Caco-2 (cell line): ENCODE data around the gene AVEN. TPM values are rescaled to one million over a fixed set of nuclear protein-coding genes. Genes with fewer than 3 reads are reported as not detected.

Experiments
- BruUV-seq: library from RNA; stranded (reverse); fragments of 400-500 nt; replicated peaks from 2 replicates; lab custom pipeline; 2021; lab: Mats Ljungman, UMichigan
- CTCF ChIA-PET: fragments of 300-600 bp; sonication (Branson Sonifier 250); formaldehyde crosslinking; loops from one replicate; lab custom pipeline; 2022; ENCODE audit warnings: antibody characterized with exemption; lab: Charles Lee
- POLR2A ChIA-PET: fragments of 300-600 bp; sonication (Branson Sonifier 250); formaldehyde crosslinking; loops from one replicate; lab custom pipeline; 2022; ENCODE audit warnings: antibody characterized with exemption; lab: Charles Lee
- DNase-seq, 2 experiments: peaks; one replicate each; pipeline versions ENCODE4 v3.0.0 to v3.0.0-alpha.2; 2020 to 2022
- H3K27me3 ChIP-seq: replicated peaks from 2 replicates; pipeline ENCODE4 v1.6.0; 2011; ENCODE audit warnings: low read length; ENCODE audit not compliant: control insufficient read depth, insufficient read depth
- H3K36me3 ChIP-seq: 2 replicates; pipeline ENCODE4 v1.5.1; 2011; ENCODE audit warnings: low read length; ENCODE audit not compliant: control insufficient read depth, insufficient read depth
- H3K4me1 ChIP-seq: fragments of 250-450 bp; sonication (Bioruptor Pico); 2 replicates; pipeline ENCODE4 v1.5.1; 2020; ENCODE audit warnings: mild to moderate bottlenecking
- H3K4me3 ChIP-seq: 2 replicates; pipeline ENCODE4 v1.5.1; 2011; ENCODE audit warnings: low read depth, mild to moderate bottlenecking, control low read depth, low read length
- H3K9me3 ChIP-seq: fragments of 250-450 bp; sonication (Bioruptor Pico); 2 replicates; pipeline ENCODE4 v1.5.1; 2020; ENCODE audit warnings: mild to moderate bottlenecking, moderate library complexity
- H3K27ac Mint-ChIP-seq: one replicate; pipeline ENCODE4 v1.8.0; 2022; ENCODE audit warnings: mixed read lengths; ENCODE audit not compliant: unreplicated experiment
- H3K27me3 Mint-ChIP-seq: one replicate; pipeline ENCODE4 v1.8.0; 2022; ENCODE audit warnings: mixed read lengths; ENCODE audit not compliant: insufficient read depth, unreplicated experiment
- H3K36me3 Mint-ChIP-seq: one replicate; pipeline ENCODE4 v1.8.0; 2022; ENCODE audit warnings: mild to moderate bottlenecking, mixed read lengths; ENCODE audit not compliant: insufficient read depth, unreplicated experiment
- H3K4me1 Mint-ChIP-seq: one replicate; pipeline ENCODE4 v1.8.0; 2022; ENCODE audit warnings: low read depth, mixed read lengths; ENCODE audit not compliant: unreplicated experiment
- H3K4me3 Mint-ChIP-seq: one replicate; pipeline ENCODE4 v1.8.0; 2022; ENCODE audit warnings: mild to moderate bottlenecking, moderate library complexity, mixed read lengths; ENCODE audit not compliant: unreplicated experiment
- H3K9me3 Mint-ChIP-seq: one replicate; pipeline ENCODE4 v1.8.0; 2022; ENCODE audit warnings: mixed read lengths; ENCODE audit not compliant: unreplicated experiment
- intact Hi-C: fragments of 100-400 bp; cut with micrococcal nuclease; formaldehyde crosslinking; loops from one replicate; pipeline ENCODE4 v1.10.0; 2022; ENCODE audit not compliant: unreplicated experiment
- total RNA-seq: library from RNA; stranded (reverse); gene quantifications from 2 replicates; pipeline ENCODE4 v1.2.3, GENCODE V29; 2022
- TF ChIP-seq, protein P1 (sequence below), 2 experiments: fragments of 200-600 bp in 1 of 2; IDR thresholded peaks; 1 replicate in 1 of 2; 2 replicates in 1 of 2; pipeline versions ENCODE4 v1.5.1 to v1.8.0; 2011 to 2022; ENCODE audit warnings: antibody characterized with exemption in 1 of 2, control low read depth in 1 of 2, inconsistent platforms in 1 of 2, low read depth in 1 of 2, low read length in 1 of 2, mild to moderate bottlenecking in 1 of 2, moderate library complexity in 1 of 2; ENCODE audit not compliant: insufficient read depth in 1 of 2, severe bottlenecking in 1 of 2, unreplicated experiment in 1 of 2

The AVEN gene
- total RNA-seq, 1 experiment from 2014 or later, result 8.7 TPM

DNA sequence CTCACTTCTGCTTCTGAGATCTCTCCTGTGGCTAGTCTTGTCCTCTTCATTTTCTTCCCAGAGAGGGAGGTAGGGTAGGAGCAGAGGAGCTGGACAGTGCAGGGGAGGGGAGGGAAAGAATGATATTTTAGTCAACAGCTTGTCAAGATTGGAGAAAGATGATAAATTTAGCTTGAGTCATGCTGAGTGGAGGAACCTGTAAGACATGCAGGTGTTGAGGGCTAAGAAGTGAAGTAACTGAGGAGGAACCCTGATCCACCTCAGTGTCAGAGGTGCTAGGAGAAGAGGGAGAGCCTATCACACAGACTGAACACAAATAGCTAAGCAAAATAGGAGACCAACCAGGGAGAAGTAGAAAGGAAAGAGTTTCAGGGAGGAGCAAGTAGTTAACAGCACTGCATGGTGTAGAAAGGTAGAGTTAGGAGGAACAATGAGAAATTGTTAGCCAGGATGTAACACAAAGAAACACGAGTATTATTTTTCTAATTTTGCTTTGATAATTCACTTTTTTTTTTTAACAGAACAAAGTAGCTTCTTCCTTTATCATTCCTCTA, 178.9 kb downstream of the AVEN start:
- DNase-seq, result no peak
- BruUV-seq, result no TSS peak
- Histone ChIP-seq H3K9me3 (no peaks in the 10 kb centered on the region), H3K36me3 (no peaks in the 10 kb centered on the region), H3K27me3 (no peaks in the 10 kb centered on the region), H3K4me3 (no peak overlapping the region), H3K4me1 (no peaks in the 10 kb centered on the region)
- Mint-ChIP-seq H3K36me3 (no peaks in the 10 kb centered on the region), H3K4me1 (peaks cover 6% of the 10 kb centered on the region), H3K4me3 (no peak overlapping the region), H3K27ac (no peak overlapping the region), H3K9me3 (no peaks in the 10 kb centered on the region), H3K27me3 (no peaks in the 10 kb centered on the region)
- TF ChIP-seq, protein P1, sequence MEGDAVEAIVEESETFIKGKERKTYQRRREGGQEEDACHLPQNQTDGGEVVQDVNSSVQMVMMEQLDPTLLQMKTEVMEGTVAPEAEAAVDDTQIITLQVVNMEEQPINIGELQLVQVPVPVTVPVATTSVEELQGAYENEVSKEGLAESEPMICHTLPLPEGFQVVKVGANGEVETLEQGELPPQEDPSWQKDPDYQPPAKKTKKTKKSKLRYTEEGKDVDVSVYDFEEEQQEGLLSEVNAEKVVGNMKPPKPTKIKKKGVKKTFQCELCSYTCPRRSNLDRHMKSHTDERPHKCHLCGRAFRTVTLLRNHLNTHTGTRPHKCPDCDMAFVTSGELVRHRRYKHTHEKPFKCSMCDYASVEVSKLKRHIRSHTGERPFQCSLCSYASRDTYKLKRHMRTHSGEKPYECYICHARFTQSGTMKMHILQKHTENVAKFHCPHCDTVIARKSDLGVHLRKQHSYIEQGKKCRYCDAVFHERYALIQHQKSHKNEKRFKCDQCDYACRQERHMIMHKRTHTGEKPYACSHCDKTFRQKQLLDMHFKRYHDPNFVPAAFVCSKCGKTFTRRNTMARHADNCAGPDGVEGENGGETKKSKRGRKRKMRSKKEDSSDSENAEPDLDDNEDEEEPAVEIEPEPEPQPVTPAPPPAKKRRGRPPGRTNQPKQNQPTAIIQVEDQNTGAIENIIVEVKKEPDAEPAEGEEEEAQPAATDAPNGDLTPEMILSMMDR (IDR thresholded peaks at IDR 0.05; ENCODE audit: insufficient read depth in 1 of 2, low read depth in 1 of 2, low read length in 1 of 2, severe bottlenecking in 1 of 2, unreplicated experiment in 1 of 2), result no peak
- ChIA-PET CTCF (no interaction called here), POLR2A (no interaction called here)
- intact Hi-C loops, result no loop called here

DNA sequence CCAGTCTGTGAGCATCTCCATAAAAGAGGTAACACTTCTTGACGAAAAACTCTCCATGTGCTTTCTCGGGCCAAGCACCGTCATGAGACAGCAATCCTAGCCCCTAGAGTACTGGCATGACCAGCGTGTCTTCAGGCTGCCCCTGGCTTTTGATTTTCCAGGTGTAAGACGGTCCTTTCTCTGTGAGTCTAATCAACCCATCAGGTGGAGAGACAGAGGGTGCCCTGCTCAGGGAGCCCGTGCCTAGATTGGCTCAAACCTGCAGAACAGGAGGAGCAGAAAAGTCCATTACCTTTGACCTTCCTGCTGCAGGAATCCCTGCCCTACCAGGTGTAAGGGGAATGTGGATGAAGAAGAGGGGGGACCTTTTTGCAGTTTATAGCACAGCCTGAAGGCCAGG, 180.2 kb downstream of the AVEN start:
- H3K27me3 ChIP-seq, result no peaks in the 10 kb centered on the region
- H3K4me3 Mint-ChIP-seq, result no peak overlapping the region
- no peaks in the 10 kb centered on the region for H3K9me3 ChIP-seq
- no peak overlapping the region for H3K27ac Mint-ChIP-seq
- H3K9me3 Mint-ChIP-seq, result no peaks in the 10 kb centered on the region
- CTCF ChIA-PET, result no interaction called here
- H3K4me1 ChIP-seq, result no peaks in the 10 kb centered on the region
- intact Hi-C loops, result no loop called here
- H3K36me3 Mint-ChIP-seq, result no peaks in the 10 kb centered on the region
- no peak for DNase-seq
- H3K4me3 ChIP-seq, result no peak overlapping the region
- H3K4me1 Mint-ChIP-seq, result peaks cover 6% of the 10 kb centered on the region
- TF ChIP-seq, protein P1 (IDR thresholded peaks at IDR 0.05; ENCODE audit: insufficient read depth in 1 of 2, low read depth in 1 of 2, low read length in 1 of 2, severe bottlenecking in 1 of 2, unreplicated experiment in 1 of 2), result no peak
- no peaks in the 10 kb centered on the region for H3K27me3 Mint-ChIP-seq
- no TSS peak for BruUV-seq
- no peaks in the 10 kb centered on the region for H3K36me3 ChIP-seq
- POLR2A ChIA-PET, result no interaction called here

DNA sequence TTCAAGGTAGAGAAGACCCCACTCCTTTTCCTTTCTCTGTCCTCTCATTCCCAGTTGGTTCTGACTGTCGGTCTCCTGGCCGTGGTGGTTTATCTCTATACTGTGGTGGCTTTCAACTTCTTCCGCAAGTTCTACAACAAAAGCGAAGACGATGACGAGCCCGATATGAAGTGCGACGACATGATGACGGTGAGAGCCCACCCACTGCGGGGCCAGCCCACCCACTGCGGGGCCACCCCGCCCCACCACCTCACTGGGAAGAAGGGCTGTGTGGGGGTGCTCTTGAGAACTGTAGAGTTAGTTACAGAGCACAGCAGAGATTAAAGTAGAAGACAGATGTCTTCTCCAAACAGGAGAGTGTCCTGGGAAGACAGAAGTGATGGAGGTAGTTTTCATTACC, 181.3 kb downstream of the AVEN start:
- peaks cover 9% of the 10 kb centered on the region for H3K4me1 ChIP-seq
- ChIA-PET CTCF (no interaction called here), POLR2A (no interaction called here)
- Mint-ChIP-seq H3K27me3 (no peaks in the 10 kb centered on the region), H3K4me1 (peaks cover 6% of the 10 kb centered on the region), H3K4me3 (no peak overlapping the region), H3K36me3 (no peaks in the 10 kb centered on the region), H3K9me3 (no peaks in the 10 kb centered on the region), H3K27ac (no peak overlapping the region)
- no peak for DNase-seq
- no TSS peak for BruUV-seq
- H3K4me3 ChIP-seq, result no peak overlapping the region
- intact Hi-C loops, result no loop called here
- no peaks in the 10 kb centered on the region for H3K27me3 ChIP-seq
- H3K9me3 ChIP-seq, result no peaks in the 10 kb centered on the region
- no peaks in the 10 kb centered on the region for H3K36me3 ChIP-seq
- TF ChIP-seq, protein P1 (IDR thresholded peaks at IDR 0.05; ENCODE audit: insufficient read depth in 1 of 2, low read depth in 1 of 2, low read length in 1 of 2, severe bottlenecking in 1 of 2, unreplicated experiment in 1 of 2), result no peak
